Breast epithelium (tissue), 3 donors: ENCODE measurements around the gene C16orf78.

Source experiments
- POLR2AphosphoS5 ChIP-seq, 3 donors: sonication (generic); formaldehyde crosslinking; IDR thresholded peaks; one replicate each; pipeline ENCODE4 v1.6.1; 2017; ENCODE audit warnings: antibody characterized with exemption in 3 of 3
- TF ChIP-seq, protein P1 (sequence below), 3 donors: fragments of 450-650 bp; IDR thresholded peaks; one replicate each; pipeline ENCODE4 v1.5.1; 2016 to 2017; ENCODE audit warnings: antibody characterized with exemption in 3 of 3, mild to moderate bottlenecking in 3 of 3, moderate library complexity in 3 of 3

DNA sequence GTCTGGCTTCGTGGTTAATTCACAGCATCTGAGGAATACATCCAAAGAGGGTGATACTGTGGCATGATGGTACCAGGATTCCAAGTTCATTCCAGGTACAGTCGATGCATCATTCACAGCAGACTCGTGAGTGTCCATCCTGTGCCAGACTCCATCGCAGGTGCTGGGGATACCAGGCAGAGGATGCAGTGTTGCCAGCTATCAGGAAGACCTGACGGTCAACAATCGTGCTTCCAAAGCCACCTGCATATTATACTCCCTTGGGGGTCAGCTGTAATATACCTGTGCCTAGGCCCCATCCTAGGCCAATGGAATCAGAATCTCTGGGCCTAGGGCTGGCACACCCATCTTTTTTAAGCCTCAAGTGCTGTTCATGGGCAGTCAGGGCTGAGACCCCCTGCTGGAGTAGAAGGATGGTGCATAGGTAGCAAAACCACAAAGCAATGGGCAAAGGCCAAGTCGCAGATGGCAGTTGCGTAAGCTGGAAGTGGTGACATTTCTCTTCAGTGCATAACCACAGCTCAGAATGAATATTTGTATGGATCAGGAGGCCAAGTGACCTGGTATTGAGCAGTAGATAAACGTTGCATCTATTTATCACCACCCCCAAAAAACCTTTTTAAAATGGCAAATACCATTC, 42.9 kb upstream of the C16orf78 start:
- TF ChIP-seq, protein P1, sequence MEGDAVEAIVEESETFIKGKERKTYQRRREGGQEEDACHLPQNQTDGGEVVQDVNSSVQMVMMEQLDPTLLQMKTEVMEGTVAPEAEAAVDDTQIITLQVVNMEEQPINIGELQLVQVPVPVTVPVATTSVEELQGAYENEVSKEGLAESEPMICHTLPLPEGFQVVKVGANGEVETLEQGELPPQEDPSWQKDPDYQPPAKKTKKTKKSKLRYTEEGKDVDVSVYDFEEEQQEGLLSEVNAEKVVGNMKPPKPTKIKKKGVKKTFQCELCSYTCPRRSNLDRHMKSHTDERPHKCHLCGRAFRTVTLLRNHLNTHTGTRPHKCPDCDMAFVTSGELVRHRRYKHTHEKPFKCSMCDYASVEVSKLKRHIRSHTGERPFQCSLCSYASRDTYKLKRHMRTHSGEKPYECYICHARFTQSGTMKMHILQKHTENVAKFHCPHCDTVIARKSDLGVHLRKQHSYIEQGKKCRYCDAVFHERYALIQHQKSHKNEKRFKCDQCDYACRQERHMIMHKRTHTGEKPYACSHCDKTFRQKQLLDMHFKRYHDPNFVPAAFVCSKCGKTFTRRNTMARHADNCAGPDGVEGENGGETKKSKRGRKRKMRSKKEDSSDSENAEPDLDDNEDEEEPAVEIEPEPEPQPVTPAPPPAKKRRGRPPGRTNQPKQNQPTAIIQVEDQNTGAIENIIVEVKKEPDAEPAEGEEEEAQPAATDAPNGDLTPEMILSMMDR (IDR thresholded peaks at IDR 0.05), result no peak
- no peak for TF ChIP-seq POLR2AphosphoS5 (IDR thresholded peaks at IDR 0.05)
